ENCODE data around the gene ADRM1. TPM values are rescaled to one million over a fixed set of nuclear protein-coding genes. Genes with fewer than 3 reads are reported as not detected.

ADRM1 gene
- total and polyA plus RNA-seq, 5 donors from 2014 or later: 67.9 to 117 (median 101) TPM

DNA sequence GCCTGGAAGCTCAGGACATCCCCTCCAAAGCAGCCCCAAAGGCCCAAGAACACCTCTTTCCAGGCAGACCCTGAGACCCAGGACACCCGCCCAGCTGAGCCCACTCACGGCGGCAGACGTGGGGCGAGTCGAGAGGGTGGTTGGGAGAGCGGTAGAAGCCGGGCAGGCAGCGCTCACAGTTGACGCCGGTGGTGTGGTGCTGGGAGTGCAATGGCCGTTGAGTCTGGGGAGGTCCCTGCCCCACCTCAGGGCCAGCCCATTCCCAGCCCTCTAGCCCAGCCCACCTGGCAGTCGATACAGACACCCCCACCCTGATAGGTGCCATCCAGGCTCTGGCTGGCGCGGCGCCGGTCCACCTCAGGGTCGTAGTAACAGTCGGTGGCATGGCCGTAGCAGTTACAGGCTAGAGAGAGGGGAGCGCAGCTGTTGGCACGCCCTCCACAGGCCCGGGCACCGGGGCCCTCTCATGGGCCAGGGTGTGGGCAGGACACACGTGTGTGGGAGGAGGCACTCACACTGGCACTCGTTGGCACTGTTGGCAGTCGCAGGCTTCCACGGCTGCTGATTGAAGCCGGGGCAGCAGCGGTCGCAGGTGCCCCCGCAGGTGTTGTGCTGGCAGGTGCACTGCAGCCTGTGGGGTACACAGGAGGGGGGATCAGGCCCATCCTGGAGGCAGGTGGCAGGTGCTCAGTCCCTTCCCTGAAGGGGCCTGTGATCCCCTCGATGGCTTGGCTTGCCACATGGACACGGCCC lies 43.8 kb downstream of the ADRM1 start:
- no peak for ATAC-seq (ENCODE audit: low read depth in 2 of 2)
- H3K36me3 ChIP-seq (ENCODE audit: control insufficient read depth, insufficient read depth, low read length): no peaks in the 10 kb centered on the region

DNA sequence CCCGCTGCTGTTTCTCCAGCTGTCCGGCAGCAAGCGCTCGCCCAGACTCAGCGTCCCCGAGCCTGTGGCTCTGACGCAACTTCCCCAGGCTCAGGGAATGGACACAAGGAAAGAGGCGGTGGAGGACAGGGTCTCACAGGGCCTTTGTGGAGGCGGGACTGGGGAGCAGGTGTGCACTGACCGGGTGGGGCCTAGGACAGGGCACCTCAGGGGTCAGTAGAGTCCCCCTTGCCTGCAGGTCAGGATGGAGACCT lies 44.3 kb downstream of the ADRM1 start:
- no peaks in the 10 kb centered on the region for H3K36me3 Mint-ChIP-seq
- no peaks in the 10 kb centered on the region for H3K27me3 Mint-ChIP-seq
- H3K4me3 Mint-ChIP-seq: no peak overlapping the region
- H3K9me3 Mint-ChIP-seq: peaks cover 0 to 8% (median 3%) of the 10 kb centered on the region in 7 donors
- H3K27ac Mint-ChIP-seq: no peak overlapping the region
- Histone ChIP-seq H3K36me3 (ENCODE audit: control insufficient read depth, insufficient read depth, low read length) (no peaks in the 10 kb centered on the region), H3K27ac (ENCODE audit: insufficient read depth, low read length, poor library complexity, severe bottlenecking) (no peak overlapping the region), H3K27me3 (ENCODE audit: control insufficient read depth, insufficient read depth, low read length) (no peaks in the 10 kb centered on the region), H3K4me1 (ENCODE audit: control insufficient read depth, insufficient read depth, low read length, poor library complexity, severe bottlenecking) (no peaks in the 10 kb centered on the region), H3K9me3 (ENCODE audit: control insufficient read depth in 2 of 2, low read length in 2 of 2) (peaks cover 0 to 2% of the 10 kb centered on the region in 2 experiments), H3K4me3 (ENCODE audit: low read depth, low read length) (no peak overlapping the region)
- no peaks in the 10 kb centered on the region for H3K4me1 Mint-ChIP-seq
- ATAC-seq (ENCODE audit: low read depth in 2 of 2) (no peak), DNase-seq (no peak)

More for the DNA sequence above, 43.8 kb downstream of the ADRM1 start:
- H3K27me3 Mint-ChIP-seq: no peaks in the 10 kb centered on the region
- H3K27ac Mint-ChIP-seq: no peak overlapping the region
- Histone ChIP-seq H3K27me3 (ENCODE audit: control insufficient read depth, insufficient read depth, low read length) (no peaks in the 10 kb centered on the region), H3K27ac (ENCODE audit: insufficient read depth, low read length, poor library complexity, severe bottlenecking) (no peak overlapping the region), H3K4me3 (ENCODE audit: low read depth, low read length) (no peak overlapping the region), H3K9me3 (ENCODE audit: control insufficient read depth in 2 of 2, low read length in 2 of 2) (peaks cover 0 to 2% of the 10 kb centered on the region in 2 experiments), H3K4me1 (ENCODE audit: control insufficient read depth, insufficient read depth, low read length, poor library complexity, severe bottlenecking) (no peaks in the 10 kb centered on the region)
- no peak overlapping the region for H3K4me3 Mint-ChIP-seq
- DNase-seq: no peak
- no peaks in the 10 kb centered on the region for H3K36me3 Mint-ChIP-seq
- no peaks in the 10 kb centered on the region for H3K4me1 Mint-ChIP-seq
- H3K9me3 Mint-ChIP-seq: peaks cover 0 to 8% (median 3%) of the 10 kb centered on the region in 7 donors

DNA sequence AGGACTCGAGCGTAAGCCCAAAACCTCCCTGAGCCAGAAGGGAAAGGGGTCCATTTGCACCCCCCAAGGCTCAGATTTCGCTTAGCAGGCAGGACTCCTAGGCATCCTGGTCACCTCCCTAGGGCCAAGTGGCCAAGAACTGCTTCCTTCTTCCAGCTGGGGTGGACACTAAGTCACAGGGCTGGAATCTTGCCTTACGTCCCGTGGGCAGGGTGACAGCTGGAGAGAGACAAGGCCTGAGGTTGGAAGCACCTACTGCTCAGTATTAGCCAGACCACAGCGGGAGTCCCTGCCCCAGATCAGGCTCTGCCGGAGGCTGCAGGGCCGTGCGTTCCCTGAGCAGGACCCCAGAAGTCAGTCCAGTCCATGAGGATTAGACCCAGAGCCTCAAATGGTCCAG lies 44.6 kb downstream of the ADRM1 start:
- DNase-seq: no peak
- H3K36me3 ChIP-seq (ENCODE audit: control insufficient read depth, insufficient read depth, low read length): no peaks in the 10 kb centered on the region

DNA sequence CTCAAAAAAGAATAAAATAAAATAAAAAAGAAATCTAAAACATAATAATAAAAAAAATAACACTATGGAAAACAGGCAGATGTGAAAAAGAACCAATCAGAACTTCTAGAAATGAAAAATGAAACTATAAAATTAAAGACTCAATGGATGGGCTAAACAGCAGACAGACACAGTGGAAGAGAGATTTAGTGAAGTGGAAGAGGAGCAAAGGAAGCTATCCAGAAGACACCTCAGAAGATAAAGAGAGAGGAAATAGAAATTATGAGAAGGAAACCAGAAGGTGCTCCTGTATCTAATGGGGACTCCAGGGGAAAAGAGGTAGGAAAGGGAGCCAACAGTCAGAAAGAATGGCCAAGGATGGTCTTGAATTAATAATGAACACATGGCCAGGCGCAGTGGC lies 45.8 kb downstream of the ADRM1 start:
- no peak overlapping the region for H3K27ac ChIP-seq (ENCODE audit: insufficient read depth, low read length, poor library complexity, severe bottlenecking)
- ATAC-seq (ENCODE audit: low read depth in 2 of 2) (no peak), DNase-seq (no peak)
- Mint-ChIP-seq H3K4me1 (no peaks in the 10 kb centered on the region), H3K36me3 (no peaks in the 10 kb centered on the region), H3K9me3 (peaks cover 0 to 8% (median 3%) of the 10 kb centered on the region in 7 donors), H3K27me3 (no peaks in the 10 kb centered on the region), H3K4me3 (no peak overlapping the region), H3K27ac (no peak overlapping the region)
- no peaks in the 10 kb centered on the region for H3K4me1 ChIP-seq (ENCODE audit: control insufficient read depth, insufficient read depth, low read length, poor library complexity, severe bottlenecking)
- no peaks in the 10 kb centered on the region for H3K27me3 ChIP-seq (ENCODE audit: control insufficient read depth, insufficient read depth, low read length)
- H3K4me3 ChIP-seq (ENCODE audit: low read depth, low read length): no peak overlapping the region
- H3K9me3 ChIP-seq (ENCODE audit: control insufficient read depth in 2 of 2, low read length in 2 of 2): peaks cover 0 to 2% of the 10 kb centered on the region in 2 experiments
- H3K36me3 ChIP-seq (ENCODE audit: control insufficient read depth, insufficient read depth, low read length): no peaks in the 10 kb centered on the region

More for the DNA sequence above, 44.6 kb downstream of the ADRM1 start:
- ATAC-seq (ENCODE audit: low read depth in 2 of 2): no peak
- Mint-ChIP-seq H3K4me3 (no peak overlapping the region), H3K27me3 (no peaks in the 10 kb centered on the region), H3K36me3 (no peaks in the 10 kb centered on the region), H3K4me1 (no peaks in the 10 kb centered on the region), H3K9me3 (peaks cover 0 to 8% (median 3%) of the 10 kb centered on the region in 7 donors), H3K27ac (no peak overlapping the region)
- no peak overlapping the region for H3K27ac ChIP-seq (ENCODE audit: insufficient read depth, low read length, poor library complexity, severe bottlenecking)
- no peaks in the 10 kb centered on the region for H3K4me1 ChIP-seq (ENCODE audit: control insufficient read depth, insufficient read depth, low read length, poor library complexity, severe bottlenecking)
- no peak overlapping the region for H3K4me3 ChIP-seq (ENCODE audit: low read depth, low read length)
- peaks cover 0 to 2% of the 10 kb centered on the region in 2 experiments for H3K9me3 ChIP-seq (ENCODE audit: control insufficient read depth in 2 of 2, low read length in 2 of 2)
- no peaks in the 10 kb centered on the region for H3K27me3 ChIP-seq (ENCODE audit: control insufficient read depth, insufficient read depth, low read length)

DNA sequence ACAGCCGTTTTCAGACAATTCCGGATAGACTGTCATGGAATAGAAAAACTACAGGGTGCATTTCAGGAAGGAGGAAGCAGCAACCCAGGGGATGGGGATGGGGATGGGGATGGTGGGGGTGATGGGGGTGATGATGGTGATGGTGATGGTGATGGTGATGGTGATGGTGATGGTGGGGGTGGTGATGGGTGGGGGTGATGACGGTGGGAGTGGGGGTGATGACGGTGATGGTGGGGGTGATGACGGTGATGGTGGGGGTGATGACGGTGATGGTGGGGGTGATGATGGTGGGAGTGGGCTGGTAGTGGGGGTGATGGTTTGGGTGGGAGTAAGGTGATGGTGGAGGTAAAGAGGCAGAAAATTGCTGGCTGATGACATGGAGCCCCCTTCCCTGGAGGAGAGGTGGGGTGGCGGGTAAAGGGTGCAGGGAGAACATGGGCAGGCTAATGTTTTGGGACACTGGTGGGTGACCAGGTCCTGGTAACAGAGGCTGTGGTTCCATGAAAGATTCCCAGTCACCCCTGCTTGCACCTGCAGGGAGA lies 46.8 kb downstream of the ADRM1 start:
- no peaks in the 10 kb centered on the region for H3K36me3 Mint-ChIP-seq
- Histone ChIP-seq H3K36me3 (ENCODE audit: control insufficient read depth, insufficient read depth, low read length) (no peaks in the 10 kb centered on the region), H3K27ac (ENCODE audit: insufficient read depth, low read length, poor library complexity, severe bottlenecking) (no peak overlapping the region), H3K27me3 (ENCODE audit: control insufficient read depth, insufficient read depth, low read length) (no peaks in the 10 kb centered on the region), H3K4me3 (ENCODE audit: low read depth, low read length) (no peak overlapping the region), H3K9me3 (ENCODE audit: control insufficient read depth in 2 of 2, low read length in 2 of 2) (peaks cover 0 to 2% of the 10 kb centered on the region in 2 experiments), H3K4me1 (ENCODE audit: control insufficient read depth, insufficient read depth, low read length, poor library complexity, severe bottlenecking) (no peaks in the 10 kb centered on the region)
- H3K4me1 Mint-ChIP-seq: no peaks in the 10 kb centered on the region
- ATAC-seq (ENCODE audit: low read depth in 2 of 2) (no peak), DNase-seq (no peak)
- H3K4me3 Mint-ChIP-seq: no peak overlapping the region
- H3K27me3 Mint-ChIP-seq: no peaks in the 10 kb centered on the region
- H3K9me3 Mint-ChIP-seq: peaks cover 0 to 8% (median 3%) of the 10 kb centered on the region in 7 donors
- peak overlapping the region in 1 of 3 donors; percentile 88 for H3K27ac Mint-ChIP-seq

DNA sequence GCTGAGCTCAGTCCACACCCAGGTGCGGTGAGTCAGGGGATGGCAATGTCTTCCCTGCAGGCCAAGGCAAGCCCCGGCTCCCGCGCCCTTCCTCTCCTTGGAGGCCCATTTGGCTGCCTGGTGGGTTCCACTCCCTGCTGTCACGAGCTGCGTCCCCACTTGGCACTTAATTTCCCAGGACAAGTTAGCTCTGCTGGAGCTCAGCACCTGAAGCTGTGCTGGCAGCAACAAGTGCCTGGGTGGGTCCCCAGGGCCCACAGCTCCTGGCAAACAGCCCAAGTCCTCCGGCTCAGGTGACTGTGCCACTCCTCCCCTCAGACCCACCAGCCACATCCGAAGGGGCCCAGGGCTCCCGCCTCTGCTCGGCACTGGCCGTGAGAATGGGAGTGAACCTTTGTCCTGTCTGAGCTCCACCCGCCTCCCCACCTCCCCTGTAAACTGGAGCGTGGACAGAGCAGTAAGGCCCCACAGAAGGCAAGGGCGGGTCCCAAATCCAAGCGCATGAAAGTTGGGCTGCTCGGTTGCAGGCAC lies 47.4 kb downstream of the ADRM1 start:
- Histone ChIP-seq H3K36me3 (ENCODE audit: control insufficient read depth, insufficient read depth, low read length) (no peaks in the 10 kb centered on the region), H3K27ac (ENCODE audit: insufficient read depth, low read length, poor library complexity, severe bottlenecking) (no peak overlapping the region), H3K4me1 (ENCODE audit: control insufficient read depth, insufficient read depth, low read length, poor library complexity, severe bottlenecking) (no peaks in the 10 kb centered on the region), H3K27me3 (ENCODE audit: control insufficient read depth, insufficient read depth, low read length) (no peaks in the 10 kb centered on the region), H3K9me3 (ENCODE audit: control insufficient read depth in 2 of 2, low read length in 2 of 2) (peaks cover 0 to 2% of the 10 kb centered on the region in 2 experiments), H3K4me3 (ENCODE audit: low read depth, low read length) (no peak overlapping the region)
- no peak overlapping the region for H3K4me3 Mint-ChIP-seq
- ATAC-seq (ENCODE audit: low read depth in 2 of 2) (no peak), DNase-seq (no peak)
- H3K9me3 Mint-ChIP-seq: peaks cover 0 to 8% (median 3%) of the 10 kb centered on the region in 7 donors
- H3K36me3 Mint-ChIP-seq: no peaks in the 10 kb centered on the region
- H3K27me3 Mint-ChIP-seq: no peaks in the 10 kb centered on the region
- no peaks in the 10 kb centered on the region for H3K4me1 Mint-ChIP-seq
- no peak overlapping the region for H3K27ac Mint-ChIP-seq

DNA sequence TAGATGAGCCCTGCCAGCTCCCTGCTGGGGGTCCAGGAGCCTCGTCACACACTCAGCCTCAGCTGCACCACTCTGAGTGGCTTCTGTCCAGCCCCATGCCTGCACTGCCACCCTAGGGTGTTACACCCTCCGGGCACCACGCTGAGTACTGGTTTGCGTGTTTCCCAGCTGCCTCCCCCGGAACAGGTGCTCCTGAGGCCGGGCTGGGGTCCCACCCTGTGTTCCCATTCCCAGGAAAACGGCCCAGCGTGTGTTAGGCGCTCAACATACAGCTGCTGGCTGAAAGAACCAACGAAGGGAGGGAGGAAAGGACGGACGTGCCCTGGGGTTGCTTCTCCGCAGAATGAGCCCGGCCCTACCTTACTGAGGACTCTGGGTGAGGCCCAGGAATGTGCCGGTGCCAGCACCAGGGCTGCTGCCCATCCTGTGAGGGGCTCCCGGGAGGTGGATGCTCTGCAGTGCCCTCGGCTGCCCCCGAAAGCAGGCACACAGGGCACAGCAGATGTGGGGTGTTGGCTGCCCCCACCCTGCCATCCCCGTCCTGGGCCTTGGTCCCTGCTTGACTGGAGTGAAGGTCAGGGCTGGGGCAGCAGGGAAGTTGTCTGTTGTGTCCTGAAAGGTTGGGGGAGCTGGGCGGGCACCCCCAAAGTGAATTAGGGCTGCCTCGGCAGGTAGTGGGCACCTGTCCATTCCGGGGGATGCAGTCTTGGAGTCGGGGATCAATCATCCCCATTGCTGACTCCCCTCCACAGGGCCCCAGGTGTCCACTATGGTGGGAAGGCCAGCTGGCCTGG lies 48.0 kb downstream of the ADRM1 start:
- no peaks in the 10 kb centered on the region for H3K4me1 ChIP-seq (ENCODE audit: control insufficient read depth, insufficient read depth, low read length, poor library complexity, severe bottlenecking)
- no peak for ATAC-seq (ENCODE audit: low read depth in 2 of 2)
- H3K9me3 ChIP-seq (ENCODE audit: control insufficient read depth in 2 of 2, low read length in 2 of 2): peaks cover 0 to 2% of the 10 kb centered on the region in 2 experiments
- no peaks in the 10 kb centered on the region for H3K36me3 ChIP-seq (ENCODE audit: control insufficient read depth, insufficient read depth, low read length)
- Mint-ChIP-seq H3K4me3 (no peak overlapping the region), H3K36me3 (no peaks in the 10 kb centered on the region), H3K4me1 (no peaks in the 10 kb centered on the region), H3K27me3 (no peaks in the 10 kb centered on the region), H3K9me3 (peaks cover 0 to 8% (median 3%) of the 10 kb centered on the region in 7 donors), H3K27ac (no peak overlapping the region)
- H3K4me3 ChIP-seq (ENCODE audit: low read depth, low read length): no peak overlapping the region
- DNase-seq: no peak
- H3K27me3 ChIP-seq (ENCODE audit: control insufficient read depth, insufficient read depth, low read length): no peaks in the 10 kb centered on the region
- H3K27ac ChIP-seq (ENCODE audit: insufficient read depth, low read length, poor library complexity, severe bottlenecking): no peak overlapping the region

Measured in CD4-positive, CD25-positive, alpha-beta regulatory T cell (primary cell).